ENCODE results near the gene CDH13. TPM values are rescaled to one million over a fixed set of nuclear protein-coding genes. Genes with fewer than 3 reads are reported as not detected.

CDH13 gene
- total and polyA plus RNA-seq, 10 of the 15 experiments (the other 5 are each of a cell fraction or from before 2014, with no cell fraction given) = under 0.01 to 0.05 TPM; not detected in 8

DNA sequence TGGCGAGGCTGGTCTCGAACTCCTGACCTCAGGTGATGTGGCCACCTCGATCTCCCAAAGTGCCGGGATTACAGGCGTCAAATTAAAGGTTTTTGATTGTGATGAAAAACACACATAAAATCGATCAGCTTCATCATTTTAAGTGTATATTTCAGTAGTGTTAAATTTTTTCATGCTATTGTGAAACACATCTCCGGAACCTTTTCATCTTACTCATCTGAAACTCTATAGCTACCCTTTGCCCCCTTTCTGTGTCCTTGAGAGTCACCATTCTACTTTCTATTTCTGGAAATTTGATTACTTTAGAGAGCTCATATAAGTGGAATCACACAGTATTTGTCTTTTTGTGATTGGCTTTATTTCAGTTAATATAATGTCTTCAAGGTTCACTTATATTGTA is 702.7 kb downstream of the CDH13 start:
- Histone ChIP-seq H3K36me3 (ENCODE audit: control insufficient read depth in 2 of 2, insufficient read depth in 2 of 2, low read length in 1 of 2) (no peaks in the 10 kb centered on the region), H3K4me3 (no peak overlapping the region), H3K27ac (ENCODE audit: control insufficient read depth, insufficient read depth) (no peak overlapping the region), H3K4me2 (ENCODE audit: control insufficient read depth, insufficient read depth) (no peak overlapping the region), H3K79me2 (ENCODE audit: control insufficient read depth, insufficient read depth, low read length) (no peaks in the 10 kb centered on the region), H3K27me3 (replicated peaks in 1 of 2; ENCODE audit: control insufficient read depth in 2 of 2, insufficient read depth in 2 of 2, low read length in 1 of 2) (no peaks in the 10 kb centered on the region), H3K9ac (ENCODE audit: control insufficient read depth, insufficient read depth, low read length) (no peak overlapping the region), H2AFZ (ENCODE audit: control insufficient read depth, low read depth, low read length) (no peak overlapping the region), H4K20me1 (ENCODE audit: control insufficient read depth, insufficient read depth) (no peaks in the 10 kb centered on the region), H3K4me1 (ENCODE audit: control insufficient read depth, insufficient read depth, low read length) (no peaks in the 10 kb centered on the region), H3K9me3 (replicated peaks; ENCODE audit: control insufficient read depth, insufficient read depth, low read length) (no peaks in the 10 kb centered on the region)
- intact Hi-C loops (cut with micrococcal nuclease; ENCODE audit: unreplicated experiment) (no loop called here), in situ Hi-C loops (cut with MboI) (no loop called here)
- CTCF ChIA-PET = no interaction called here
- ATAC-seq = no peak
- POLR2A ChIA-PET = no interaction called here
- RAD21 ChIA-PET (ENCODE audit: unreplicated experiment) = no interaction called here
- TF ChIP-seq JUNB (IDR thresholded peaks at IDR 0.05) (no peak), FOXK2 (IDR thresholded peaks at IDR 0.05) (no peak), TARDBP (IDR thresholded peaks at IDR 0.05; ENCODE audit: borderline replicate concordance) (no peak), MTA3 (IDR thresholded peaks at IDR 0.05; ENCODE audit: borderline replicate concordance, low read length) (no peak), ETV6 (conservative IDR thresholded peaks at IDR 0.05 in 1 of 2, IDR thresholded peaks at IDR 0.05 in 1 of 2; ENCODE audit: borderline replicate concordance in 1 of 2, low read depth in 1 of 2) (no peak)
- TF ChIP-seq, protein P1, sequence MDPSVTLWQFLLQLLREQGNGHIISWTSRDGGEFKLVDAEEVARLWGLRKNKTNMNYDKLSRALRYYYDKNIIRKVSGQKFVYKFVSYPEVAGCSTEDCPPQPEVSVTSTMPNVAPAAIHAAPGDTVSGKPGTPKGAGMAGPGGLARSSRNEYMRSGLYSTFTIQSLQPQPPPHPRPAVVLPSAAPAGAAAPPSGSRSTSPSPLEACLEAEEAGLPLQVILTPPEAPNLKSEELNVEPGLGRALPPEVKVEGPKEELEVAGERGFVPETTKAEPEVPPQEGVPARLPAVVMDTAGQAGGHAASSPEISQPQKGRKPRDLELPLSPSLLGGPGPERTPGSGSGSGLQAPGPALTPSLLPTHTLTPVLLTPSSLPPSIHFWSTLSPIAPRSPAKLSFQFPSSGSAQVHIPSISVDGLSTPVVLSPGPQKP (IDR thresholded peaks at IDR 0.05; ENCODE audit: low read depth, low read length) = no peak
- TF ChIP-seq, protein P2, sequence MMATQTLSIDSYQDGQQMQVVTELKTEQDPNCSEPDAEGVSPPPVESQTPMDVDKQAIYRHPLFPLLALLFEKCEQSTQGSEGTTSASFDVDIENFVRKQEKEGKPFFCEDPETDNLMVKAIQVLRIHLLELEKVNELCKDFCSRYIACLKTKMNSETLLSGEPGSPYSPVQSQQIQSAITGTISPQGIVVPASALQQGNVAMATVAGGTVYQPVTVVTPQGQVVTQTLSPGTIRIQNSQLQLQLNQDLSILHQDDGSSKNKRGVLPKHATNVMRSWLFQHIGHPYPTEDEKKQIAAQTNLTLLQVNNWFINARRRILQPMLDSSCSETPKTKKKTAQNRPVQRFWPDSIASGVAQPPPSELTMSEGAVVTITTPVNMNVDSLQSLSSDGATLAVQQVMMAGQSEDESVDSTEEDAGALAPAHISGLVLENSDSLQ (IDR thresholded peaks at IDR 0.05) = no peak
- 49% methylated on average over 5 of the region's 7 CpGs for WGBS (ENCODE audit: insufficient coverage, insufficient replicate concordance, low lambda C conversion rate, missing lambda C conversion rate)
- no peak for DNase-seq (ENCODE audit: low read depth, low spot score)
- SMC1A ChIA-PET (ENCODE audit: uncharacterized antibody, unreplicated experiment) = no interaction called here
- BruUV-seq (replicated peaks) = no TSS peak
- no peak for FAIRE-seq
